HFFc6 (cell line): ENCODE data around the gene TBC1D14. TPM values are rescaled to one million over a fixed set of nuclear protein-coding genes. Genes with fewer than 3 reads are reported as not detected.
A peak's percentile ranks its signal among the peaks of the same experiment; 100 is the strongest.
"Not testable (repeated sequence)": the region's sequence is repeated elsewhere in the genome, so short reads cannot be mapped to it uniquely, and the experiment has no call there.

Experiments used
- DNase-seq: peaks from one replicate; pipeline ENCODE4 v3.0.0-alpha.2; 2018
- H3K27ac Mint-ChIP-seq: 2 replicates; pipeline ENCODE4 v1.8.0; 2020; ENCODE audit warnings: mild to moderate bottlenecking, mixed read lengths
- H3K27me3 Mint-ChIP-seq: 2 replicates; pipeline ENCODE4 v1.8.0; 2021; ENCODE audit warnings: mild to moderate bottlenecking, moderate library complexity, mixed read lengths; ENCODE audit not compliant: insufficient read depth
- H3K36me3 Mint-ChIP-seq: 2 replicates; pipeline ENCODE4 v1.8.0; 2021; ENCODE audit warnings: low read depth, mixed read lengths
- H3K4me1 Mint-ChIP-seq: 2 replicates; pipeline ENCODE4 v1.8.0; 2020; ENCODE audit warnings: low read depth, mixed read lengths
- H3K4me3 Mint-ChIP-seq: 2 replicates; pipeline ENCODE4 v1.8.0; 2020; ENCODE audit warnings: mild to moderate bottlenecking, moderate library complexity, mixed read lengths
- H3K9me3 Mint-ChIP-seq: 2 replicates; pipeline ENCODE4 v1.8.0; 2020; ENCODE audit warnings: mild to moderate bottlenecking, mixed read lengths
- total RNA-seq, 6 experiments: library from RNA; stranded (reverse); fragmentation: NEBNext Ultra II Directional; extraction: Animal tissue kit (Norgen Biotek cat#: 25700); gene quantifications; 2 replicates in 1 of 6; 3 replicates in 5 of 6; pipeline ENCODE4 v1.2.3, GENCODE V29; 2021
- TF ChIP-seq, protein P1 (sequence below): fragments of 200-600 bp; sonication (generic); IDR thresholded peaks from 2 replicates; pipeline ENCODE4 v1.5.0; 2021; ENCODE audit warnings: antibody characterized with exemption, mild to moderate bottlenecking

The TBC1D14 gene
- total RNA-seq, 6 experiments from 2014 or later, result 23.3 to 32.5 (median 27.9) TPM

GRCh38 chr4:6972375-6972650 is 62.7 kb downstream of the TBC1D14 start:
- TF ChIP-seq, protein P1, sequence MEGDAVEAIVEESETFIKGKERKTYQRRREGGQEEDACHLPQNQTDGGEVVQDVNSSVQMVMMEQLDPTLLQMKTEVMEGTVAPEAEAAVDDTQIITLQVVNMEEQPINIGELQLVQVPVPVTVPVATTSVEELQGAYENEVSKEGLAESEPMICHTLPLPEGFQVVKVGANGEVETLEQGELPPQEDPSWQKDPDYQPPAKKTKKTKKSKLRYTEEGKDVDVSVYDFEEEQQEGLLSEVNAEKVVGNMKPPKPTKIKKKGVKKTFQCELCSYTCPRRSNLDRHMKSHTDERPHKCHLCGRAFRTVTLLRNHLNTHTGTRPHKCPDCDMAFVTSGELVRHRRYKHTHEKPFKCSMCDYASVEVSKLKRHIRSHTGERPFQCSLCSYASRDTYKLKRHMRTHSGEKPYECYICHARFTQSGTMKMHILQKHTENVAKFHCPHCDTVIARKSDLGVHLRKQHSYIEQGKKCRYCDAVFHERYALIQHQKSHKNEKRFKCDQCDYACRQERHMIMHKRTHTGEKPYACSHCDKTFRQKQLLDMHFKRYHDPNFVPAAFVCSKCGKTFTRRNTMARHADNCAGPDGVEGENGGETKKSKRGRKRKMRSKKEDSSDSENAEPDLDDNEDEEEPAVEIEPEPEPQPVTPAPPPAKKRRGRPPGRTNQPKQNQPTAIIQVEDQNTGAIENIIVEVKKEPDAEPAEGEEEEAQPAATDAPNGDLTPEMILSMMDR, result no peak
- no peak for DNase-seq
- Mint-ChIP-seq H3K4me3 (no peak overlapping the region), H3K9me3 (no peaks in the 10 kb centered on the region), H3K36me3 (no peaks in the 10 kb centered on the region), H3K4me1 (peaks cover 9% of the 10 kb centered on the region; the same call in 1 of the 2 replicates), H3K27ac (no peak overlapping the region), H3K27me3 (no peaks in the 10 kb centered on the region)

DNA sequence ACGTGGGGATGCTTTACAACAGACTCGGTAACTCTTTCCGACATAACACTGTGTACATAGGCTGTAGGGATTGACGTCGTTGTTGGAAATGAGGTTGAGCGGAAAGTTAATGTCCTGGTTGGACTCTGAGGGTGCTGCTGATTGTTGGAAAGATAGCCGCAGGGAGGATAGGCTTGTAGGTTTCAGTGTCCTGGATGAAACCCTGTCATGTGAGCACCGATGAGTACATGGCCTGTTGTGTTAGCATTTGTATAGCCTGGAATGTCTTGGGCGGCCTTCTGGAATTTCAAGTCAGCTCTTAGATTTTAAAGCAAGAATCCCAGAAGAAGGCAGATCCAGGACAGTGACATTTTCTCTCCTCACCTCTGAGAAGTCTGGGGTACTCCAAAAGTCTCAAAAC is 63.3 kb downstream of the TBC1D14 start:
- H3K27ac Mint-ChIP-seq, result no peak overlapping the region
- no peaks in the 10 kb centered on the region for H3K27me3 Mint-ChIP-seq
- no peak for DNase-seq
- no peaks in the 10 kb centered on the region for H3K36me3 Mint-ChIP-seq
- no peak overlapping the region for H3K4me3 Mint-ChIP-seq
- peaks cover 9% of the 10 kb centered on the region; the same call in 1 of the 2 replicates for H3K4me1 Mint-ChIP-seq
- TF ChIP-seq, protein P1, result no peak
- no peaks in the 10 kb centered on the region for H3K9me3 Mint-ChIP-seq

GRCh38 chr4:6974138-6974848 is 64.7 kb downstream of the TBC1D14 start:
- Mint-ChIP-seq H3K27ac (no peak overlapping the region), H3K4me3 (no peak overlapping the region), H3K36me3 (no peaks in the 10 kb centered on the region), H3K4me1 (peaks cover 9% of the 10 kb centered on the region; the same call in 1 of the 2 replicates), H3K27me3 (no peaks in the 10 kb centered on the region), H3K9me3 (no peaks in the 10 kb centered on the region)
- TF ChIP-seq, protein P1, result peak; percentile 97
- DNase-seq, result peak; percentile 75

DNA sequence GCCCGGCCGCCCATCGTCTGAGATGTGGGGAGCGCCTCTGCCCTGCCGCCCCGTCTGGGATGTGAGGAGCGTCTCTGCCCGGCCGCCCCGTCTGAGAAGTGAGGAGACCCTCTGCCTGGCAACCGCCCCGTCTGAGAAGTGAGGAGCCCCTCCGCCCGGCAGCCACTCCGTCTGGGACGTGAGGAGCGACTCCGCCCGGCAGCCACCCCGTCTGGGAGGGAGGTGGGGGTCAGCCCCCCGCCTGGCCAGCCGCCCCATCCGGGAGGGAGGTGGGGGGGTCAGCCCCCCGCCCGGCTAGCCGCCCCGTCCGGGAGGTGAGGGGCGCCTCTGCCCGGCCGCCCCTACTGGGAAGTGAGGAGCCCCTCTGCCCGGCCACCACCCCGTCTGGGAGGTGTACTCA is 68.2 kb downstream of the TBC1D14 start:
- not testable (repeated sequence) for DNase-seq, H3K27ac Mint-ChIP-seq, H3K4me3 Mint-ChIP-seq, H3K9me3 Mint-ChIP-seq, H3K4me1 Mint-ChIP-seq, H3K27me3 Mint-ChIP-seq, H3K36me3 Mint-ChIP-seq

DNA sequence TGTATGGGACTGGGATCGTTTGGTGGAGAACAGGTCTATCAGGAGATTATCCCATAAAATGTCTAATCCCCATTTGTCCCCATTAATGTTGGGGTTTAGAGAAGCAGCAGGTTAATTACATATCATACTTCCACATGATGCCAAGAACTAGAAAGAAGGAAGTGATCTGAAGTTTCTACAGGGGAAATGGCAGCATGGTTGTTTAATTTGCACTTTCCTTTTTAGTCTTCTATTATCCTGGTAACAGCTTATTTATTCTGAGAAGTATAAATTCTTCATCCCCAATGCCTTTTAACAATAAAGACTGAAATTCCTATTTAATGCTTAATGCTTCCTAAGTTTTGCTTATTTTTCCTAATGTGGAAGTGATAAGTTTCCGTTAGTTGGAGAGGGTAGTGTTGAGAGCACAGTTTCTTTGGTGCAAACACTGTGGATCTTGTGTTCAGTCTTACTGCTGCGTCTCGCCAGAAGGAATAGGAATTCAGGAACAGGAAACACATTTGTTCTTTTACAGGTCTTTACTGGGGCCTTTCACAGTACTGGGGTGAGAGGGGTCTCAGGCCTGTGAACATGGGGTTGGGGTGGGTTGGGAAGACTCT is 74.0 kb downstream of the TBC1D14 start:
- Mint-ChIP-seq H3K27me3 (no peaks in the 10 kb centered on the region; the same call in 1 of the 2 replicates), H3K27ac (no peak overlapping the region), H3K36me3 (peaks cover 6% of the 10 kb centered on the region; the same call in 1 of the 2 replicates), H3K4me1 (peaks cover 37% of the 10 kb centered on the region), H3K9me3 (no peaks in the 10 kb centered on the region), H3K4me3 (no peak overlapping the region)
- no peak for DNase-seq
- TF ChIP-seq, protein P1, result no peak
